Activated CD4-positive, alpha-beta T cell treated with anti-CD3 and anti-CD28 coated beads, Interleukin-2, amount 10 ng/mL, durations not matched to agents 7 days and 5 days (primary cell): Measurements from ENCODE around the gene XXYLT1. TPM values are rescaled to one million over a fixed set of nuclear protein-coding genes. Genes with fewer than 3 reads are reported as not detected.
"Not testable (repeated sequence)": the region's sequence is repeated elsewhere in the genome, so short reads cannot be mapped to it uniquely, and the experiment has no call there.

ENCODE experiments used
- CTCF ChIA-PET: fragments of 350-600 bp; sonication (Branson Sonifier 250); formaldehyde crosslinking; loops from one replicate; lab custom pipeline; 2021; ENCODE audit warnings: antibody characterized with exemption; lab: Charles Lee
- POLR2A ChIA-PET: fragments of 350-600 bp; sonication (Branson Sonifier 250); formaldehyde crosslinking; loops from one replicate; lab custom pipeline; 2021; ENCODE audit warnings: antibody characterized with exemption; lab: Charles Lee
- DNase-seq: peaks from one replicate; pipeline ENCODE4 v3.0.0-alpha.2; 2020
- H3K27ac Mint-ChIP-seq: one replicate; pipeline ENCODE4 v1.8.0; 2021; ENCODE audit warnings: mild to moderate bottlenecking, moderate library complexity, mixed read lengths
- H3K27me3 Mint-ChIP-seq: one replicate; pipeline ENCODE4 v1.8.0; 2021; ENCODE audit warnings: mixed read lengths
- H3K36me3 Mint-ChIP-seq: one replicate; pipeline ENCODE4 v1.8.0; 2021; ENCODE audit warnings: low read depth, mixed read lengths
- H3K4me1 Mint-ChIP-seq: one replicate; pipeline ENCODE4 v1.8.0; 2021; ENCODE audit warnings: mixed read lengths
- H3K4me3 Mint-ChIP-seq: one replicate; pipeline ENCODE4 v1.8.0; 2021; ENCODE audit warnings: mild to moderate bottlenecking, moderate library complexity, mixed read lengths
- H3K9me3 Mint-ChIP-seq: one replicate; pipeline ENCODE4 v1.8.0; 2021; ENCODE audit warnings: mixed read lengths
- total RNA-seq, 2 experiments: library from RNA; stranded (reverse); gene quantifications; one replicate each; pipeline ENCODE4 v1.2.3, GENCODE V29; 2021

Gene XXYLT1
- total RNA-seq, 2 experiments from 2014 or later, result 7.7 to 7.8 TPM

DNA sequence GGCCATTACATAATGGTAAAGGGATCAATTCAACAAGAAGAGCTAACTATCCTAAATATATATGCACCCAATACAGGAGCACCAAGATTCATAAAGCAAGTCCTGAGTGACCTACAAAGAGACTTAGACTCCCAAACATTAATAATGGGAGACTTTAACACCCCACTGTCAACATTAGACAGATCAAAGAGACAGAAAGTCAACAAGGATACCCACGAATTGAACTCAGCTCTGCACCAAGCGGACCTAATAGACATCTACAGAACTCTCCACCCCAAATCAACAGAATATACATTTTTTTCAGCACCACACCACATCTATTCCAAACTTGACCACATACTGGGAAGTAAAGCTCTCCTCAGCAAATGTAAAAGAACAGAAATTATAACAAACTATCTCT lies 55.4 kb downstream of the XXYLT1 start:
- H3K4me1 Mint-ChIP-seq, H3K27ac Mint-ChIP-seq, POLR2A ChIA-PET, H3K4me3 Mint-ChIP-seq, CTCF ChIA-PET, H3K36me3 Mint-ChIP-seq, H3K27me3 Mint-ChIP-seq, DNase-seq, H3K9me3 Mint-ChIP-seq: not testable (repeated sequence)

GRCh38 chr3:195214381-195214780 lies 56.6 kb downstream of the XXYLT1 start:
- H3K27me3 Mint-ChIP-seq, result no peaks in the 10 kb centered on the region
- peaks cover 5% of the 10 kb centered on the region for H3K9me3 Mint-ChIP-seq
- peaks cover 5% of the 10 kb centered on the region for H3K4me1 Mint-ChIP-seq
- peaks cover 5% of the 10 kb centered on the region for H3K36me3 Mint-ChIP-seq
- CTCF ChIA-PET, result no interaction called here
- no peak for DNase-seq
- no peak overlapping the region for H3K27ac Mint-ChIP-seq
- POLR2A ChIA-PET, result no interaction called here
- no peak overlapping the region for H3K4me3 Mint-ChIP-seq

DNA sequence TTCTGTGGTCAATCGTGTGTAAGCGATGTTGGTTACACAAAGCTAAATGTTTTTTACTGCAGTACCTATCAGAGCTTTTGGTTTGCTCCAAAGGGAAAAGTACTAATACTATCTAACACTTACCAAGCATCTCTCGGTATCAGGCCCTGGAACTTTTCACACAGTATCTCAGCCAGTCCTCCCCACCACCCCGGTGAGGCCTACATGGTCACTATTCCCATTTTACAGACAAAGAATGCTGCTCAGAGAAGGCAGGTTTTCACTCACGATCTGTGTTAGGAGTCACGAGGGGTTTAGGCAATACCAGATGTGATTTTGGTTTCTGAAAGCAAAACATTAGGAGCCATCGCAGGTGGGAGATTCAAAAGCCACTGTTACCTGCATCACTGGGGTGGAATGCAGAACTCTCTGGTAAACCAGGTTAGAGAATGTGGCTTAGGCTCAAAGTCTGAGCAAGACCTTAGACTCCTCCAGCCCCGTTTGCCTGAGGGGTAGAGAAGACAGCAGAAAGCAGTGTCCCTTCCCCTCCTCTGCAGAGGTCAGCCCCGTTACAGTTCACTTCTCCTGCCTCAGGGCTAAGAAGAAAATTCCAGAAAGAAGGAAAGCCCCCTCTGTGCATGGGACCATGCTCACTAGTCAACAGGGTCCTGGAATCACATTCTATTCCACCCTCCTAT lies 57.2 kb downstream of the XXYLT1 start:
- Mint-ChIP-seq H3K27ac (no peak overlapping the region), H3K36me3 (peaks cover 3% of the 10 kb centered on the region), H3K4me1 (peaks cover 5% of the 10 kb centered on the region), H3K9me3 (peaks cover 2% of the 10 kb centered on the region), H3K4me3 (no peak overlapping the region), H3K27me3 (no peaks in the 10 kb centered on the region)
- ChIA-PET CTCF (no interaction called here), POLR2A (interaction anchor here (0.6 kb wide), 1 partner anchor 293 kb away, joined by 3 read pairs; no protein-coding TSS in a partner anchor)
- no peak for DNase-seq

DNA sequence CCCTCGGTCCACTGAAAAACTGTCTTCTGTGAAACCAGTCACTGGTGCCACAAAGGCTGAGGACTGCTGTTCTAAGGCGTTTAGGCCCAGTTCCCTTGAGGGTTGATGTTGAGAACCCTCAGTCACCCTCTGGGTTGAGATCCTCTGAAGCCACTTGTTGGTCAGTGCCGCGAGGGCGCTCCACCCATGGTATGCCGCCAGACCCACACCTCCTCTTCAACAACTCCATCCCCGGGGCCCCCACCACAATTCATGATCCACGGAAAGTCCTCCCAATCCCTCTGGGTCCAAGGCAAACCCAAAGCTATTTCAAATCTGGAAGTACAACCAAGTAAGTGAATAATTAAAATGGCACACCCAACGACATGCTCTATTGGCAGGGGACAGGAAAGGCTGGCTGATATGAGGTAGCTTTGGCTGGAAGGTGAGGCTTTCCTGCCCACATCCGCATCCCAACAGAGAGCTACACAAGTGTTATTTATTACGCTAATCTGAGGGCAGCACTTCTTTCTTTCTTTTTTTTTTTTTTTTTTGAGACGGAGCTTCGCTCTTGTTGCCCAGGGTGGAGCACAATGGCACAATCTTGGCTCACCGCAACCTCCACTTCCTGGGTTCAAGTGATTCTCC lies 58.1 kb downstream of the XXYLT1 start:
- H3K27me3 Mint-ChIP-seq, result no peaks in the 10 kb centered on the region

DNA sequence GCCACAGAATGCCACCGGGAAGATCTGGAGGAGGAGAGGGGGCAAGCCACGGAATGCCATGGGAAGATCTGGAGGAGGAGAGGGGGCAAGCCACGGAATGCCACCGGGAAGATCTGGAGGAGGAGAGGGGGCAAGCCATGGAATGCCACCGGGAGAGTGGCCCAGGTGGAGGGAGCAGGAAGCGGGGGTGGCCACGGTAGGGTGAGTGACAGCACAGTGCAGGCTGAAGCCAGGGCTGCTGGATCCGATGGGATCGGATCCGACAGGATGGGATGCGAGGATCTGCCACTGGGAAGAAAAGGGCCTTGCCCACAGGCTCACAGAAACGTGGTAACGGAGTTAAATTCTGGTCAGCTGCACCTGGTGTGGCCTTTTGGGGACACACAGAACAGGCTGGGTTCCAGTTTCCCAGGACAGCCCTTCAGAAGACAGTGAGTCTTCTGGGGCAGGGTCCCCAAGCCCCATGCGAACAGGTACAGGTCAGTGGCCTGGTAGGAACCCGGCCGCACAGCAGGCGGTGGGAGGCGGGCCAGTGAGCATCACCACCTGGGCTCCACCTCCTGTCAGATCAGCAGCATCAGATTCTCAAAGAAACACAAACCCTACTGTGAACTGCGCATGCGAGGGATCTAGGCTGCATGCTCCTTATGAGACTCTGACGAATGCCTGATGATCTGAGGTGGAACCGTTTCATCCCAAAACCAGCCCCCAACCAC lies 58.8 kb downstream of the XXYLT1 start:
- H3K36me3 Mint-ChIP-seq, result peaks cover 3% of the 10 kb centered on the region
- H3K9me3 Mint-ChIP-seq, result peaks cover 2% of the 10 kb centered on the region
- H3K4me1 Mint-ChIP-seq, result peaks cover 9% of the 10 kb centered on the region
- H3K4me3 Mint-ChIP-seq, result no peak overlapping the region
- ChIA-PET CTCF (interaction anchor here (0.6 kb wide), 1 partner anchor 461 kb away, joined by 3 read pairs; no protein-coding TSS in a partner anchor), POLR2A (no interaction called here)
- H3K27ac Mint-ChIP-seq, result no peak overlapping the region
- H3K27me3 Mint-ChIP-seq, result no peaks in the 10 kb centered on the region
- no peak for DNase-seq

More for the DNA sequence above, 58.1 kb downstream of the XXYLT1 start:
- Mint-ChIP-seq H3K4me1 (peaks cover 9% of the 10 kb centered on the region), H3K27ac (no peak overlapping the region), H3K9me3 (peaks cover 2% of the 10 kb centered on the region), H3K4me3 (no peak overlapping the region), H3K36me3 (peaks cover 3% of the 10 kb centered on the region)
- no peak for DNase-seq
- ChIA-PET CTCF (interaction anchor here (0.6 kb wide), 1 partner anchor 461 kb away, joined by 3 read pairs; no protein-coding TSS in a partner anchor), POLR2A (interaction anchor here (0.6 kb wide), 1 partner anchor 294 kb away, joined by 3 read pairs; no protein-coding TSS in a partner anchor)

DNA sequence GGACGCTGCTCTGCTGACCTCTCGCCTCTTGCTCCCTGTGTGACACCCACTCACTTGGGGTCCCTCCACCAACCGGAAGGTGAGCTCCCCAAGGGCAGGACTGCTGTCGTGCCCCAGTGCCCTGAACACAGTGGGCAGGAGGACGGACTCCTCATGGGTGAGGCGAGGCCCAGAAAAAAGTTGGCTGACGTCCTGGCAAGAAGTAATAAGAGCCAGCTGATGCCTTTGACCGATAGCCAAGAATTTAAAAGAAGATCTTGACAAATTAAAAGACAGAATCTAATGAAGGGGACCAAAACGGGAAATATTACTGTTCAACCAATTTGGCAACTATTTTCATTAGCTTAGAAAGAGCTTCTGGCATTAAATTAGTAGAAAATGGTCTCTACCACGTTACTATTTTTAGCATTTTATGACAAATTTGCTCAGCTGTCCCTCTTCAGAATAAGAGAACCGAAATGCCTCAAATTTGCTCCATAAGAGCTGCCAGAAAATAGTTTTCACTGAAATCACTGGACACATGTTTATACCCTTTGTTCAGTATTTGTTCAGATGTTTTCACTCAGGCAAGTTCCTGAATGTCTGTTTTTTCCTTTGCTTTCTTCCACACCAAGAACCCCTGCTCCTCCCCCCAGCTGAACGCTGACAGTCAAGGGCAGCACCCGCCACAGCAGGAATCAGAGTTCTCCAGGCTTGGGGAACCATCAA lies 60.5 kb downstream of the XXYLT1 start:
- H3K36me3 Mint-ChIP-seq, result peaks cover 3% of the 10 kb centered on the region
- CTCF ChIA-PET, result interaction anchor here (0.5 kb wide), 1 partner anchor 229 kb away, joined by 3 read pairs; no protein-coding TSS in a partner anchor

GRCh38 chr3:195209847-195210265 lies 61.1 kb downstream of the XXYLT1 start:
- Mint-ChIP-seq H3K4me1 (peaks cover 12% of the 10 kb centered on the region), H3K4me3 (no peak overlapping the region), H3K27ac (no peak overlapping the region), H3K36me3 (peaks cover 3% of the 10 kb centered on the region), H3K9me3 (no peaks in the 10 kb centered on the region), H3K27me3 (no peaks in the 10 kb centered on the region)
- ChIA-PET POLR2A (no interaction called here), CTCF (no interaction called here)
- DNase-seq, result no peak

More for the DNA sequence above, 60.5 kb downstream of the XXYLT1 start:
- H3K27ac Mint-ChIP-seq, result no peak overlapping the region
- no peak for DNase-seq
- H3K4me3 Mint-ChIP-seq, result no peak overlapping the region
- H3K4me1 Mint-ChIP-seq, result peaks cover 9% of the 10 kb centered on the region
- no peaks in the 10 kb centered on the region for H3K9me3 Mint-ChIP-seq
- POLR2A ChIA-PET, result no interaction called here
- H3K27me3 Mint-ChIP-seq, result no peaks in the 10 kb centered on the region

- no peak for DNase-seq
- H3K36me3 Mint-ChIP-seq, result peaks cover 3% of the 10 kb centered on the region
- no peak overlapping the region for H3K4me3 Mint-ChIP-seq
- ChIA-PET CTCF (interaction anchor here (0.6 to 0.8 kb wide), 2 partner anchors 9 to 88 kb away, joined by 3 read pairs; no protein-coding TSS in a partner anchor), POLR2A (no interaction called here)
- no peaks in the 10 kb centered on the region for H3K9me3 Mint-ChIP-seq
- peaks cover 12% of the 10 kb centered on the region for H3K4me1 Mint-ChIP-seq
- H3K27ac Mint-ChIP-seq, result no peak overlapping the region
- no peaks in the 10 kb centered on the region for H3K27me3 Mint-ChIP-seq
Observed at GRCh38 chr3:195209083-195209846, 61.7 kb downstream of the XXYLT1 start.

DNA sequence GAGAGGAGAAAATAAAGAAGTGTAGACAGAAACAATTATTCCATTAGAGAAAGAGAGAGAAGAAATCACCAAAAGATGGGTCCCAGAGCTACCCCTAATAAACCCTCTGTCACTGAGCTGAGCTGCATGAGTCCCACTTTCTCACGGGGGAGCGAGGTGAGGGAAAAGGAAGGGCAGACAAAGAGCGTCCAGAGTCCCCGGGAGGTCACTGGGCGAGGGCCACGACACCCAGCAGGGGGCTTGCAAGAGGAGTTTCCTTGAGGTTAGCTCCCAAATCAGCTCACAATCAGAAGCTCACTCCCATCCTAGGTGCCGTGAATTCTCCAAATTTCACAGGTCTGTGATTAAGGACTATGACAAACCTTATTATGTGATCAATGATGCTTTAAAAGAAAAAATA lies 62.3 kb downstream of the XXYLT1 start:
- CTCF ChIA-PET, result interaction anchor here (0.6 to 0.8 kb wide), 2 partner anchors 9 to 88 kb away, joined by 3 read pairs; no protein-coding TSS in a partner anchor
- POLR2A ChIA-PET, result no interaction called here
- Mint-ChIP-seq H3K27me3 (no peaks in the 10 kb centered on the region), H3K4me1 (peaks cover 12% of the 10 kb centered on the region), H3K4me3 (no peak overlapping the region), H3K9me3 (no peaks in the 10 kb centered on the region), H3K27ac (no peak overlapping the region), H3K36me3 (peaks cover 3% of the 10 kb centered on the region)
- no peak for DNase-seq

GRCh38 chr3:195208183-195208582 lies 62.8 kb downstream of the XXYLT1 start:
- Mint-ChIP-seq H3K4me3 (no peak overlapping the region), H3K27ac (no peak overlapping the region), H3K4me1 (peaks cover 12% of the 10 kb centered on the region), H3K9me3 (no peaks in the 10 kb centered on the region), H3K36me3 (peaks cover 3% of the 10 kb centered on the region), H3K27me3 (no peaks in the 10 kb centered on the region)
- POLR2A ChIA-PET, result no interaction called here
- DNase-seq, result no peak
- CTCF ChIA-PET, result interaction anchor here (0.8 to 1.0 kb wide), 2 partner anchors 21 to 89 kb away, joined by 3 read pairs; no protein-coding TSS in a partner anchor

DNA sequence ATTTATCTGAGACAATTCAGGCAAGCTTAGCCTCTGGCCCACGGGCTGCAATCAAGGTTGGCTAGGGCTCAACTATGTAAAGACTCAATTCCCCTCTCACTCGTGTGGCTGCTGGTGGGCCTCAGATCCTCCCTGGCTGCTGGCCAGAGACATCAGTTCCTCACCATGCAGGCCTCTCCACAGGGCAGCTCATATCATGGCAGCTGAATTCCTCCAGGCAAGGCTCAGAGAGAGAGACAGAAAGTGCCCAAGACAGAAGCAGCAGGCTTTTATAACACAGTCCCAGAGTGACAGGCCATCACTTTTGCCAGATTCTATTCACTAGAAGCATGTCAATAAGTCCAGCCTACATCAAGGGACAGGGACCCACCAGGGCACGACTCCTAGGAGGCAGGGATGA lies 63.2 kb downstream of the XXYLT1 start:
- CTCF ChIA-PET, result interaction anchor here (1.0 kb wide), 1 partner anchor 20 kb away, joined by 3 read pairs; no protein-coding TSS in a partner anchor
- H3K27me3 Mint-ChIP-seq, result no peaks in the 10 kb centered on the region
- peaks cover 9% of the 10 kb centered on the region for H3K4me1 Mint-ChIP-seq
- no peak overlapping the region for H3K27ac Mint-ChIP-seq
- H3K9me3 Mint-ChIP-seq, result no peaks in the 10 kb centered on the region
- H3K36me3 Mint-ChIP-seq, result peaks cover under 1% of the 10 kb centered on the region
- H3K4me3 Mint-ChIP-seq, result no peak overlapping the region
- DNase-seq, result no peak
- POLR2A ChIA-PET, result no interaction called here
